Liver (tissue), 3 donors: ENCODE data around the gene CCDC106.

Source experiments
- NR2F2 ChIP-seq: IDR thresholded peaks from 2 replicates; pipeline ENCODE4 v1.6.1; 2016; ENCODE audit warnings: antibody characterized with exemption
- TAF1 ChIP-seq: conservative IDR thresholded peaks from 2 replicates; pipeline ENCODE4 v1.6.1; 2016; ENCODE audit warnings: antibody characterized with exemption, mild to moderate bottlenecking
- TF ChIP-seq, protein P1 (sequence below): IDR thresholded peaks from 2 replicates; pipeline ENCODE4 v1.6.1; 2016; ENCODE audit warnings: antibody characterized with exemption
- TF ChIP-seq, protein P2 (sequence below): fragments of 150-350 bp; IDR thresholded peaks from 2 replicates; pipeline ENCODE4 v1.5.1; 2017; ENCODE audit warnings: improper control_type of control experiment, low read depth, low read length; ENCODE audit not compliant: missing input control
- TF ChIP-seq, protein P3 (sequence below): IDR thresholded peaks from 2 replicates; pipeline ENCODE4 v1.6.1; 2016; ENCODE audit warnings: antibody characterized with exemption
- donor health status: healthy.
- donor health status: healthy.

DNA sequence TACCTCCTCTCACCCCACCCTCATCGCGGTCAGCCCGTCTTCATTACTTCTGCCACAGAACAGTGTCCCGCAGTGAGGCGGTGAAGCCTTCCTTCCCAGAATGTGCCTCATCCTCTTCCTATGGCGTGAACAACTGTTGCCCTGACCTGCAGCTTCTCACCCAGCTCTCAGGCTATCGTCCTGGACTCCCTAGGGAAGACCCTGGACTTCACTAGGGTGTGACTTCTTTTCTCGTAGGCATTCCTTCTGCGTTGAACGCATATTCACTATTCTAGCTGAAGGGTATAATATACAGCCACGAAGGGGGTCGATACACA lies 41.6 kb upstream of the CCDC106 start:
- TF ChIP-seq, protein P1, sequence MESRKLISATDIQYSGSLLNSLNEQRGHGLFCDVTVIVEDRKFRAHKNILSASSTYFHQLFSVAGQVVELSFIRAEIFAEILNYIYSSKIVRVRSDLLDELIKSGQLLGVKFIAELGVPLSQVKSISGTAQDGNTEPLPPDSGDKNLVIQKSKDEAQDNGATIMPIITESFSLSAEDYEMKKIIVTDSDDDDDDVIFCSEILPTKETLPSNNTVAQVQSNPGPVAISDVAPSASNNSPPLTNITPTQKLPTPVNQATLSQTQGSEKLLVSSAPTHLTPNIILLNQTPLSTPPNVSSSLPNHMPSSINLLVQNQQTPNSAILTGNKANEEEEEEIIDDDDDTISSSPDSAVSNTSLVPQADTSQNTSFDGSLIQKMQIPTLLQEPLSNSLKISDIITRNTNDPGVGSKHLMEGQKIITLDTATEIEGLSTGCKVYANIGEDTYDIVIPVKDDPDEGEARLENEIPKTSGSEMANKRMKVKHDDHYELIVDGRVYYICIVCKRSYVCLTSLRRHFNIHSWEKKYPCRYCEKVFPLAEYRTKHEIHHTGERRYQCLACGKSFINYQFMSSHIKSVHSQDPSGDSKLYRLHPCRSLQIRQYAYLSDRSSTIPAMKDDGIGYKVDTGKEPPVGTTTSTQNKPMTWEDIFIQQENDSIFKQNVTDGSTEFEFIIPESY: no peak
- TF ChIP-seq, protein P2, sequence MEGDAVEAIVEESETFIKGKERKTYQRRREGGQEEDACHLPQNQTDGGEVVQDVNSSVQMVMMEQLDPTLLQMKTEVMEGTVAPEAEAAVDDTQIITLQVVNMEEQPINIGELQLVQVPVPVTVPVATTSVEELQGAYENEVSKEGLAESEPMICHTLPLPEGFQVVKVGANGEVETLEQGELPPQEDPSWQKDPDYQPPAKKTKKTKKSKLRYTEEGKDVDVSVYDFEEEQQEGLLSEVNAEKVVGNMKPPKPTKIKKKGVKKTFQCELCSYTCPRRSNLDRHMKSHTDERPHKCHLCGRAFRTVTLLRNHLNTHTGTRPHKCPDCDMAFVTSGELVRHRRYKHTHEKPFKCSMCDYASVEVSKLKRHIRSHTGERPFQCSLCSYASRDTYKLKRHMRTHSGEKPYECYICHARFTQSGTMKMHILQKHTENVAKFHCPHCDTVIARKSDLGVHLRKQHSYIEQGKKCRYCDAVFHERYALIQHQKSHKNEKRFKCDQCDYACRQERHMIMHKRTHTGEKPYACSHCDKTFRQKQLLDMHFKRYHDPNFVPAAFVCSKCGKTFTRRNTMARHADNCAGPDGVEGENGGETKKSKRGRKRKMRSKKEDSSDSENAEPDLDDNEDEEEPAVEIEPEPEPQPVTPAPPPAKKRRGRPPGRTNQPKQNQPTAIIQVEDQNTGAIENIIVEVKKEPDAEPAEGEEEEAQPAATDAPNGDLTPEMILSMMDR: no peak
- TF ChIP-seq NR2F2 (no peak), TAF1 (no peak)
- TF ChIP-seq, protein P3, sequence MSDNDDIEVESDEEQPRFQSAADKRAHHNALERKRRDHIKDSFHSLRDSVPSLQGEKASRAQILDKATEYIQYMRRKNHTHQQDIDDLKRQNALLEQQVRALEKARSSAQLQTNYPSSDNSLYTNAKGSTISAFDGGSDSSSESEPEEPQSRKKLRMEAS: no peak
